NCI-H1105 (cell line): Measurements from ENCODE around the gene KRT74.

ENCODE experiments used
- DNase-seq: peaks from one replicate; lab custom pipeline; 2025; lab: John Stamatoyannopoulos, UW

The KRT74 gene

DNA sequence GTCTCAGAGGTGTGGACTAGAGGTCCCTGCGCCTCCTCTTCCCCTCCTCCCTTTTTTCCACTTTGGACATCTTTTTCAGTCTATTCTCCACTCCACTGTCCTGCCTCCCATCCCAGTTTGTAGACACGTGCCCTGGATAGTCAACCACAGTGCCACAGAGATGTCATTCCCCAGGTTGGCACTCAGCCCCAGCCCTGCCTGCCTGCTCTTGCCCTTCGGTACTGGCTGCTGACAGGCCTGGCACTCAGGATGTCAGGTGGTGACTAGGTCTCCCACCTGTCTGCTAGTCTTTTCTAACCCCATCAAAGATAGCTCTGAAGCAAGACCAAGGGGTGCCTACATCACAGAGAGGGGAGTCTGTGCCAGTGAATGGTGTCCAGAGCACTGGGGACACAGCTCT, 36.5 kb downstream of the KRT74 start:
- DNase-seq = peak; percentile 19

GRCh38 chr12:52535574-52535973, 38.1 kb downstream of the KRT74 start:
- DNase-seq = no peak

DNA sequence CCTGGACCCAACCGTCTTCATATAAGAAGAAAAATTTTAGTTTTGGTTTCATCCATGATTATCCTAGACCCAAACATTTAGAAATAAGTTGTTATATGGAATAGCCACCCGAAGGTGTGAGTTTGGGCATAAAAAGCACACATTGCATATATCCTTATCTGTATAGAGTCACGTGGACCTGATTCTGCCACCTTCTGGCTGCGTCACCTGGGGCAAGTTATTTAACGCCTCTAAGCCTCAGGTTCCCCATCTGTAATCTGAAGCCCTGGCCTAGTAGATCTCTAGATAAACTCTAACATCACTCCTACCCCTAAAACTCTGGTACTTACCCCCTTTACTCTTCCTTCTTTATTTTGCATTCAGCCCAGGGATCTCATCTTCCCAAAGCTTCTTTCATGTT, 39.2 kb downstream of the KRT74 start:
- DNase-seq = no peak

- DNase-seq = no peak
Observed at GRCh38 chr12:52533686-52534470, 39.8 kb downstream of the KRT74 start.

DNA sequence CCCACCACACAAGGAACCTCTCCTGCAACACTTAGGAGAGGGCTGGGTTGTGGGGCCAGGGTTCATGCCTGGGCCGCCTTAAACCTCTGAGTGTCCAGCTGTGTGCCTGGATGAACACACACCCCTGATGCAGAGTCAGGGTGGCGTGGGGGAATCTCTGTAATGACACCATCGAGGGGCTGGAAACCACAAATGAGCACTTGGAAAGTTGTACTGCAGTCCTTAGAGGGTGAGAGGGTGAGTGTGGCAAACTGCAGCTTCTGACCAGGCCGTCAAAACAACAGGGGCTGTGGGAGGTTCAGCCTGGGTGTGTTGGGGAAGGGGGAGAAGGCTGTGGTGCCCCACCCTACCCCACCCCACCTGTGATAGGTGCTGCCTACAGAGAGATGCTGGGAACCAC, 41.0 kb downstream of the KRT74 start:
- DNase-seq = no peak

GRCh38 chr12:52531566-52532300, 41.9 kb downstream of the KRT74 start:
- DNase-seq = no peak

DNA sequence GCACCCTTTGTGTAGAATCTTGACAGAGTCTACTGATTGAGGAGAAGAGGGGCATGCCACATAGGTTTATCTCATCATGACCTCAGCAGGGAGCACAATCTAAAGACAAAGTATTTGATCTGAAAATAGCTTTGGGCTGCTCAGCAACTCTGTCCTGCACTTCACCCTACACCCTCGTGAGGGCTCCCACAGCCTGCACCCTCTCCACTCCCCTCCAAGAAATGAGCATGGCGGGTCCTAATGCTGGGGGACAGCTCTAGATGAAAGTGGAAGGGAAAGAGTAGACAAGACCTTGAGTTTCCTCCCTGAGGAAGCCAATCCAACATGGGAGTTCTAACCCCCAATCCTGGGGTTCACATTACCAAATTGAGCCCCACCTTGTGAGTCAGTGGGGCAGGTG, 42.7 kb downstream of the KRT74 start:
- no peak for DNase-seq

- no peak for DNase-seq
Observed at GRCh38 chr12:52530366-52530765, 43.3 kb downstream of the KRT74 start.

DNA sequence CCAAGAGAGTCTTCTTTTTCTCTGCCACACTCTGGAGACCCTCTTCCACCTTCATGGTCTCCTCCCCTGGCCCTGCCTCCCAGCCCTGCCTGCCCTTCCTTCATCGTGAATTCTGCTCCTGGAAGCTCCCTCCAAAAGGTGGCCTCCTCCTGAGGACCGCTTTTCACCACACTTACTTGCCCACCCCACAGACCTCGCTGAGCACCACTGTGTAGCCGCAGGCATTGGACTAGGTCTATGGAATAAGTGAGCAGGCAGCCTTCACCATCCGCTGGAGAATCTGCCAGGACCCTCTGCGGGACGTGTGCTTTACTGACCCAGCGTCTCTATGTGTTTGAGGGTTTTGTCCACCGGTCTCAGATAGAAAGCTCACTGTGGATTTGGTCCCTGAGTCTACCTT, 43.8 kb downstream of the KRT74 start:
- DNase-seq = no peak

- DNase-seq = no peak
Observed at GRCh38 chr12:52529417-52529816, 44.2 kb downstream of the KRT74 start.

DNA sequence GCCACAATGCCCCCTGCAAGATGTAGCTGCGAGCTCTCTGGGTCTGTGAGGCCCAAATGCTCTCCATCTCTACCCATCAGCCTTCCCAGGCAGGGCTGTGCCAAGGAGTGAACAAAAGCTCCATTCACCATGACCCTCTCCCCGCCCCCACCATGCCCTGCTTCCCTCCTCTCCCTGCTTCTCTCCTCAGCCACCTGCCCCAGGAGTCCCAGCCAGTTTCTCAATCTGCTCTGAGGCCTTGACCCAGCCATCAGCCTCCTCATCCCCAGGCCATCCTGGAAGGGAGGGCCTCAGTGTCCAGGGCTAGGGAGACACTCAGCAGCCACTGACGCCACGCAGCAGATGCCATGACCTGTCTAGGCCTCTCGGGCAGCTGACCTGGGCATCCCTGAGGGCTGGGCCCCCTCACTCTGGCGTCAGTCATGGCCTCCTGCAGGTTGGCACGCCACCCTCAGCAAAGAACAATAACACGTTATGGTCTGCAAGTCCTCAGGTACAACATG, 45.0 kb downstream of the KRT74 start:
- no peak for DNase-seq

DNA sequence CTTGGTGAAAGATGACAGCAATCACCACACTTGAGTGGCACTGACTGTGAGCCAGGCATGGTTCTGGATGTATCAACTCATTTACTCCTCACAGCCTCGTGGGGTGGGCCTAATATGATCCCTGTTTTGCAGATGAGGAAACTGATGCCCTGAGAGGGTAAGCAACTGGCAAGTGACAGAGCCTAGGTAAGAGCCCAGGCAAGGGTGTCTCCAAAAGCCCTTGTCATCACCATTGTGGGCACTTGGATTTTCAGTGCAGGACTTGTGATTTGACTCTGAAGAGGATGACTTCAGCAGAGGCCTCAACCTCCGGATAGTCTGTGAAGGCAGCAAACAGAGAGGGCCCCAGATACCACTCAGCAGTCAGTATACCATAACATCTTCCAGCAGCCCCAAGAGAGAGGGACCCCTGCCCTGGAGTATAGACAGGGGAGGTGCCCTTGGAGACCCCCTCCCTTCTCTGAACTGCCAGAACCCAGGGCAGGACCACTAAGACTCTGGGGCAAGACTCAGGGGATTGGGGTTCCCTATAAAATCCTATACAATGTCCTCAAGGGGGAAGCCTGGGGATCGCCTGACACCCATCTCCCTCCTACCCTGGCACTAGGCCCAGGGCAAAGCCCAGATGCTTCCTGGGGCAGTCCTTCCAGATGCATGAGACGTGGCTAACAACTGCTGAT, 46.4 kb downstream of the KRT74 start:
- no peak for DNase-seq

DNA sequence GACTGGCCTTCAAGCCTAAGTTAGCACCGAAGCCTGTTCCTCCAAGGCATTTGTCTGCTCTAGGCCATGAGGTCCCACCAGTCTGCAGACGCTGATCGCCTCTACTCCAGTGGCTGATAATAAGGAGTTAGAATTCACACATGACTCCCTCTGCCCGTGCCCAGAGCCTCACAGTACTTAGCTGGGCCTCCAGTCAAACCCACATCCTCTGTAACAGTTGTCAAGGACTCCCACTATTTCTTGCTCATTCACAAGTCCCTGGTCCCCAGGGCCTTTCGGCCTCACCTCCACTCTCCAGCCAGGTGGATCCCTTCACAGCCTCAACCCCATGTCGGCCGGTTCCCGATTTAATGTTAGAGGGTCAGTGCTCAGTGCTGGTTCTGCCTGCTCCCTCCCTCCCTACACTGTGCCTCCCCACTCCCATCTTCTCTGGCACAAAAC, 47.1 kb downstream of the KRT74 start:
- no peak for DNase-seq

DNA sequence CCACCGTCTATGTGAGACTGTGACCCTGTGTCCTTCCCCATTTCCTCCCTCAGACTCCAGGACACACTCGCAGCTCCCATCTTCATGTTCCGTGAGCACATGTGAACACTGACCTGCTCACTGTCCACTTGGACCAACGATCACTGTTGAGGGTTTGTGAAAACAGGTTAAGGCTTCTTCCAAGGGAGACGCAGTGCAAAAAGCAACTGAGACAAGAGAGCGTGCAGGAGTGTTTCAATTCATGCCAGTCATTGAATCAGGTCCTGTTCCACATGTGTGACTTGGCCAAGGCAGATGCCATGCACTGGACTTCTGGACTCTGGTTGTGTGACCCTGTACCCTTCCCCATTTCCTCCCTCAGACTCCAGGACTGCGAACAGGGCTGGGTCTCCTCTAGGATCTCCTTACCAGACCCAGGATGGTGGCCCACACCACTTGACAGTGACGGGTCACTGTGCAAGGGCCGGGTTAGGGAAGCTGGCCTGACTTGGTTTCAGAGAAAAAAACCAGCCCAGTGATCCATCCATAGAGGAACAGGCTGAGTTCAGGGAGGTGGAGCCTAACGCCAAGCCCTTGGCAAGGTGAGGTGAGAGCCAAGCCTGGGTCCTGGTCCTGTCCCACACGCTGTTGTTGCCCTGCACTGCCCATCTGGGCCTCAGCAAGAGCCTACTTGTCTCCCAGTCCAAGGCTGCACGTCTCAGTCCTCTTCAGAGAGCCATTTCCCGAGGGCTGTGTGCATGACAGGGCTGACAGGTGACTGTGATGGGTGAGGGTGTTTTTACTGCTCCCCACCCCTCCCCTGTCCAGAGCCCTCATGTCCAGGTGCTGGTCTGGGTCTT, 47.8 kb downstream of the KRT74 start:
- DNase-seq = no peak

DNA sequence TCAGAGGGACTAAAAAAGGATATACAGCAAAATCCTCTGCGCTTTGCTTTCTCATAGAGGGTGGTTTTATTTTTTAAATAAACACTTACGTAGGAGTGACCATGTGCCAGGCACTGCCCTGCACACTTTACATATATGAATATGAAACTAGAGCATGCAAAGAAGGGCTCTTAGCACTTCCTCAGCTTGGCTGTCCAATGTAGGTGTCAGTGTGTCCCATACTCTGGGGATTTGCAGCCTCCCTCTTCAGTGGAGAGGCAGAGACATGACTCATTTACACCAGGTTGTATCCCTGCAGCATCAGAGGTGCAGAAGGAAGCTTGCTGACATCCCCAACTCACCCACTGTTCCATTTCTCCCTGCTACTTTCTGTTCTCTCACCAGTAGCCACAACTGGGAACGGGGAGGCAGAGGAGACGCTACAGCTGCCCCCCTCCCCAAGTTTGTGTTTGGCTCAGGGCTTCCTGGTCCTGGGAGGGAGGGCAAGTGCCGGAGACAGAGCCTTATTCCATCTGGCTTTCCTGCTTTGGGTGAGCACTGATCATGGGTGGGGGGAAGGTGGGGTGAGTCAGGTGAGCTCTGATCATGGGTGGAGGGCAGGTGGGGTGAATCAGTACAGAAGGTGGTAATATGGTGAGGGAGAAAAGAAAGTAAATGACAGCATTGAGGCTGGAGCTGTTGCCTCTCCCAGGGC, 48.6 kb downstream of the KRT74 start:
- no peak for DNase-seq

DNA sequence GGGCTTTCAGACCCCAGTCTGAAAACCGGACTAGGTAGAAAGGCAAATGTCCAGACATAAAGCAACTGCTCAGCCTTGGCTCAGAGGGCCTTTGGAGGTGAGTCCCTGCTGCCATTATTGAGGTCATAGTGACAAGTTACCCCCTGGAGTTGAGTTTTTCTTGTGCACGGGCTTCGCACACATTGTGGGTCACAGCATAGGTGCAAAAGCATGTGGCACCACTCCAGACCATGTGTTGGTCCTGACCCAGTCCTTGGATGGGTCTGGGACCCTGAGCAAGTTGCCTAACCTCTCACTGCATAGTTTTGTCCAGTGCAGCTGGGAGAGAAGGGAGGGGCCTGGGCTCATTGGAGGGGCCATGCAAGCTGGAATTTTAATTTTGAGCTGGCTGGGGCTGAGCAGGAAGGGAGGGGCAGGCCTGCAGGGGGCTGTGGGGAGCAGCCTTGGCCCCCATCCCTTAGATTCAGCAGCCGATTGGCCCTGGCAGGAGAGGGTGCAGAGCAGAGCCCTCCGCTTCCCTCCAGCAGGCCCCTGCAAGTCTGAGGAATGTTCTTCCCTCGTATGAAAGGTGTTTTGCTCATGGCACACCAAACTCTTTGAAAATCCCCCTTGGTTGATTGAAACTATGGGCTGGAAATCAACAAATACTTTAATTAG, 49.3 kb downstream of the KRT74 start:
- no peak for DNase-seq

DNA sequence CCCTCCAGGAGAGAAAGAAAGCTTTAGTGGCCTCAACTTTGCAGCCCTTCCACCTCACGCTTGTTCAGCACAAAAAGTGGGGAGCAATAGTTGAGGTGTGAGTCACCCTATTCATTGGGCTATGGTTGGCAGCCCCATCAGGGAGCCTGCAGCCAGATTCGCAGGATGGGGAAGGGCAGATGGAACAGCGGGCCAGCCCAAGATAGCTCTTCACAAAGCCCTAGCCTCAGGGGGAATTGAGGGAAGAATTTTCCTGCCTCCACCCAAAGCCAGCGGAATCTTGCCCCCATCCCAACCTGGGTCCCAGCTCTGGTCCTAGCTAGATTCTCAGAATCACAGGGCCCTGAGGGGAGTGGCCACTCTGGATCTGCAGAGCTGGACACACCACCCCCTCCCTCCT, 49.8 kb downstream of the KRT74 start:
- no peak for DNase-seq

GRCh38 chr12:52522346-52523011, 51.2 kb downstream of the KRT74 start:
- DNase-seq = no peak

GRCh38 chr12:52521568-52522266, 51.9 kb downstream of the KRT74 start:
- peak; percentile 11 for DNase-seq

DNA sequence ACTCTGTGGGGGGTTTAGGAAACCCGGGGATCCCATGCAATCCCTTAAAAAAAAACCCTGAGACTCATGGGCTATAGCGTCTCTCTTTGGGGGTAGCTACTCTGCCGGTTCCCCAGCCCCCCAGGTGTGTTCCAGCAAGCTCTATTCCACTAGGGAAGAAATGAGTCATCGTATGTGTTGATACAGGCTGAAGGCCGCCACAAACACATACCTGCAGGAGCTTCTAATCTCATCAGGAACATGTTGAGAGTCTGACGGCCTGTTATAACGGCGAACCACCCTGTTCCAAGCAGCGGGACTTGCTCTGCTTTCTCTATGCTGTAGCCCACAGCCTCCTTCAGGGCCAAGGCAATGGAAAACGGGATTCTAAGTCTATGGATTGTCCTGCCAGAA, 52.5 kb downstream of the KRT74 start:
- DNase-seq = no peak
